Brain microvascular endothelial cell (primary cell): ENCODE results near the gene KCNK18.
"Not testable (repeated sequence)": the region's sequence is repeated elsewhere in the genome, so short reads cannot be mapped to it uniquely, and the experiment has no call there.

Experiments
- DNase-seq: peaks from one replicate; pipeline ENCODE4 v3.0.0-alpha.2; 2020
- H3K27ac ChIP-seq: fragments of 250-450 bp; sonication (Bioruptor Pico); 2 replicates; pipeline ENCODE4 v1.5.1; 2020; ENCODE audit warnings: mild to moderate bottlenecking, moderate library complexity
- H3K27me3 ChIP-seq: fragments of 250-450 bp; sonication (Bioruptor Pico); replicated peaks from 2 replicates; pipeline ENCODE4 v1.5.1; 2020; ENCODE audit warnings: mild to moderate bottlenecking
- H3K36me3 ChIP-seq: fragments of 250-450 bp; sonication (Bioruptor Pico); replicated peaks from 2 replicates; pipeline ENCODE4 v1.5.1; 2020; ENCODE audit warnings: mild to moderate bottlenecking
- H3K4me3 ChIP-seq: 2 replicates; pipeline ENCODE4 v1.5.1; 2011; ENCODE audit warnings: low read depth, mild to moderate bottlenecking, control low read depth, low read length, moderate library complexity
- CTCF ChIP-seq: IDR thresholded peaks from 2 replicates; pipeline ENCODE4 v1.5.1; 2011; ENCODE audit warnings: low read depth, mild to moderate bottlenecking, moderate library complexity, low read length, control low read depth, inconsistent platforms; ENCODE audit errors: missing control alignments
- in situ Hi-C: cut with HindIII; loops from 2 replicates; pipeline ENCODE4 v1.10.0; 2017; ENCODE audit warnings: low sequenced_read_pairs, low pct_ligation_motif_present

Gene KCNK18

GRCh38 chr10:117175215-117175900 lies 21.9 kb upstream of the KCNK18 start:
- in situ Hi-C loops = no loop called here
- no peak for DNase-seq
- Histone ChIP-seq H3K36me3 (no peaks in the 10 kb centered on the region), H3K27me3 (peaks cover 11% of the 10 kb centered on the region), H3K4me3 (peak overlapping the region; percentile 36), H3K27ac (no peak overlapping the region)
- no peak for TF ChIP-seq CTCF

GRCh38 chr10:117175901-117176534 lies 21.3 kb upstream of the KCNK18 start:
- in situ Hi-C loops = no loop called here
- H3K4me3 ChIP-seq = no peak overlapping the region

GRCh38 chr10:117178190-117178589 lies 19.1 kb upstream of the KCNK18 start:
- H3K36me3 ChIP-seq = no peaks in the 10 kb centered on the region
- H3K27ac ChIP-seq = no peak overlapping the region
- no peaks in the 10 kb centered on the region for H3K27me3 ChIP-seq
- DNase-seq = no peak
- no peak overlapping the region for H3K4me3 ChIP-seq
- no peak for TF ChIP-seq CTCF
- in situ Hi-C loops = no loop called here

More at GRCh38 chr10:117175901-117176534, 21.3 kb upstream of the KCNK18 start:
- Histone ChIP-seq H3K27ac (no peak overlapping the region), H3K36me3 (no peaks in the 10 kb centered on the region), H3K27me3 (peaks cover 8% of the 10 kb centered on the region)
- TF ChIP-seq CTCF = peak; percentile 88
- DNase-seq = peak; percentile 65

GRCh38 chr10:117184296-117184695 lies 13.0 kb upstream of the KCNK18 start:
- in situ Hi-C loops = no loop called here
- no peak for DNase-seq
- no peaks in the 10 kb centered on the region for H3K27me3 ChIP-seq
- H3K4me3 ChIP-seq = no peak overlapping the region
- TF ChIP-seq CTCF = no peak
- H3K36me3 ChIP-seq = no peaks in the 10 kb centered on the region
- H3K27ac ChIP-seq = no peak overlapping the region

- TF ChIP-seq CTCF = no peak
- in situ Hi-C loops = no loop called here
Measured at GRCh38 chr10:117184821-117185220, 12.5 kb upstream of the KCNK18 start.

GRCh38 chr10:117185817-117186216 lies 11.5 kb upstream of the KCNK18 start:
- in situ Hi-C loops, H3K36me3 ChIP-seq, H3K4me3 ChIP-seq, H3K27me3 ChIP-seq, DNase-seq, H3K27ac ChIP-seq: not testable (repeated sequence)

More at GRCh38 chr10:117184821-117185220, 12.5 kb upstream of the KCNK18 start:
- Histone ChIP-seq H3K4me3 (no peak overlapping the region), H3K36me3 (no peaks in the 10 kb centered on the region), H3K27ac (no peak overlapping the region), H3K27me3 (no peaks in the 10 kb centered on the region)
- DNase-seq = no peak
